ENCODE measurements around the gene POC1A.
"Not testable (repeated sequence)": the region's sequence is repeated elsewhere in the genome, so short reads cannot be mapped to it uniquely, and the experiment has no call there.

The POC1A gene

GRCh38 chr3:52183786-52184445 lies 29.7 kb upstream of the POC1A start:
- no peak for DNase-seq

- no peak for DNase-seq
These were observed 28.5 kb upstream of the POC1A start for GRCh38 chr3:52182691-52183090.

GRCh38 chr3:52182196-52182595 lies 28.0 kb upstream of the POC1A start:
- no peak for DNase-seq

GRCh38 chr3:52181543-52181942 lies 27.3 kb upstream of the POC1A start:
- DNase-seq = peak; percentile 63

GRCh38 chr3:52178537-52178936 lies 24.3 kb upstream of the POC1A start:
- DNase-seq = no peak

- not testable (repeated sequence) for DNase-seq
These were observed 23.9 kb upstream of the POC1A start for GRCh38 chr3:52178126-52178525.

- no peak for DNase-seq
These were observed 23.4 kb upstream of the POC1A start for GRCh38 chr3:52177701-52178042.

- no peak for DNase-seq
These were observed 22.9 kb upstream of the POC1A start for GRCh38 chr3:52176951-52177700.

GRCh38 chr3:52176180-52176752 lies 22.0 kb upstream of the POC1A start:
- DNase-seq = no peak

GRCh38 chr3:52175416-52176179 lies 21.4 kb upstream of the POC1A start:
- no peak for DNase-seq

- no peak for DNase-seq
These were observed 20.7 kb upstream of the POC1A start for GRCh38 chr3:52174896-52175295.

- DNase-seq = no peak
These were observed 18.9 kb upstream of the POC1A start for GRCh38 chr3:52173101-52173500.

- DNase-seq = no peak
These were observed 18.1 kb upstream of the POC1A start for GRCh38 chr3:52172262-52172757.

GRCh38 chr3:52171514-52172261 lies 17.5 kb upstream of the POC1A start:
- DNase-seq = peak; percentile 72

GRCh38 chr3:52170217-52170616 lies 16.0 kb upstream of the POC1A start:
- not testable (repeated sequence) for DNase-seq

- no peak for DNase-seq
These were observed 13.0 kb upstream of the POC1A start for GRCh38 chr3:52167240-52167639.

GRCh38 chr3:52162250-52162872 lies 8.1 kb upstream of the POC1A start:
- no peak for DNase-seq

- no peak for DNase-seq
These were observed 5.3 kb upstream of the POC1A start for GRCh38 chr3:52159503-52159902.

GRCh38 chr3:52155912-52156311 lies 1.7 kb upstream of the POC1A start:
- no peak for DNase-seq

- peak; percentile 41 for DNase-seq
These were observed 680 bp downstream of the POC1A start for GRCh38 chr3:52153389-52154096.

- DNase-seq = not testable (repeated sequence)
These were observed 2.2 kb downstream of the POC1A start for GRCh38 chr3:52151991-52152390.
